Lung (tissue), 12 donors: ENCODE results near the gene CCNL1. TPM values are rescaled to one million over a fixed set of nuclear protein-coding genes. Genes with fewer than 3 reads are reported as not detected.

Experiments
- ATAC-seq: fragments of 200-7000 bp; cut with Tn5 transposase; one replicate; pipeline ENCODE4 v1.9.1; 2020; ENCODE audit warnings: moderate number of reproducible peaks; ENCODE audit not compliant: insufficient read depth, low FRiP score
- DNase-seq, 3 donors: peaks; one replicate each; pipeline ENCODE4 v3.0.0-alpha.2; 2013 to 2017
- H3K27ac ChIP-seq, 2 donors: one replicate each; pipeline ENCODE4 v1.5.1; 2013; ENCODE audit warnings: mild to moderate bottlenecking in 2 of 2, moderate library complexity in 2 of 2, control low read depth in 1 of 2, inconsistent platforms in 1 of 2, low read depth in 1 of 2, low read length in 1 of 2
- H3K27me3 ChIP-seq, 3 donors: one replicate each; pipeline ENCODE4 v1.5.1; 2013; ENCODE audit warnings: low read length in 2 of 3; ENCODE audit not compliant: control insufficient read depth in 3 of 3, insufficient read depth in 3 of 3
- H3K36me3 ChIP-seq, 4 donors: one replicate each; pipeline ENCODE4 v1.5.1; 2013; ENCODE audit warnings: low read length in 4 of 4, mild to moderate bottlenecking in 1 of 4, moderate library complexity in 1 of 4; ENCODE audit not compliant: control insufficient read depth in 4 of 4, insufficient read depth in 4 of 4
- H3K4me1 ChIP-seq, 5 donors: one replicate each; pipeline ENCODE4 v1.5.1; 2013; ENCODE audit warnings: low read length in 5 of 5, mild to moderate bottlenecking in 2 of 5, moderate library complexity in 1 of 5; ENCODE audit not compliant: control insufficient read depth in 5 of 5, insufficient read depth in 5 of 5
- H3K4me3 ChIP-seq: one replicate; pipeline ENCODE4 v1.5.1; 2013; ENCODE audit warnings: mild to moderate bottlenecking, control low read depth, moderate library complexity
- H3K9ac ChIP-seq, 2 donors: one replicate each; pipeline ENCODE4 v1.5.1; 2013; ENCODE audit warnings: low read length in 2 of 2, control low read depth in 1 of 2; ENCODE audit not compliant: insufficient read depth in 1 of 2
- H3K9me3 ChIP-seq, 4 donors: one replicate each; pipeline ENCODE4 v1.5.1; 2013; ENCODE audit warnings: low read length in 3 of 4, mild to moderate bottlenecking in 1 of 4, moderate library complexity in 1 of 4; ENCODE audit not compliant: control insufficient read depth in 4 of 4, insufficient read depth in 3 of 4
- CTCF ChIP-seq: IDR thresholded peaks from 2 replicates; pipeline ENCODE4 v1.5.1; 2012; ENCODE audit warnings: mild to moderate bottlenecking; ENCODE audit errors: control extremely low read depth, extremely low read depth
- WGBS, 2 donors: extraction: QIAGEN DNeasy Blood & Tissue Kit; methylation state at CpG; one replicate each; pipeline ENCODE4 v1.1.7; 2013; 5-methylcytosine and 5-hydroxymethylcytosine counted together
- polyA plus RNA-seq, 2 donors: library from polyadenylated mRNA; stranded (reverse); fragments of 200-250 nt; gene quantifications; one replicate each; pipeline ENCODE4 v1.2.1, GENCODE V29; 2013
- total RNA-seq, 2 donors: library from RNA; depleted of rRNA in 1 of 2; stranded (reverse); fragments of >200 nt in 1 of 2; gene quantifications; one replicate each; pipeline ENCODE4 v1.2.1, GENCODE V29; 2014 to 2021
- donor health status: control.
- donor health status: control.
- donor health status: Bipolar disorder and iron deficiency.
- donor health status: healthy.
- donor health status: DM: yes; HTN: yes; CAD: no.

The CCNL1 gene
- total and polyA plus RNA-seq, 4 donors = 91.1 to 383 (median 110) TPM

- Histone ChIP-seq H3K9me3 (no peaks in the 10 kb centered on the region), H3K4me3 (no peak overlapping the region), H3K27ac (peak overlapping the region in 1 of 2 donors; percentile 95), H3K9ac (no peak overlapping the region), H3K27me3 (peaks cover 0 to 4% (median 0%) of the 10 kb centered on the region in 3 donors), H3K4me1 (peaks cover 0 to 18% (median 5%) of the 10 kb centered on the region in 5 donors), H3K36me3 (no peaks in the 10 kb centered on the region)
- no peak for TF ChIP-seq CTCF
- ATAC-seq (no peak), DNase-seq (no peak)
- WGBS, 2 donors = 94 to 95% methylated on average over 3 of the region's 3 CpGs
Observed at GRCh38 chr3:157113832-157114505, 46.0 kb downstream of the CCNL1 start.

- H3K4me3 ChIP-seq = no peak overlapping the region
- no peaks in the 10 kb centered on the region for H3K27me3 ChIP-seq
- no peak for DNase-seq
- no peaks in the 10 kb centered on the region for H3K36me3 ChIP-seq
- H3K9ac ChIP-seq = no peak overlapping the region
- H3K27ac ChIP-seq = peak overlapping the region in 1 of 2 donors; percentile 37
- no peak for TF ChIP-seq CTCF
- no peak for ATAC-seq
- WGBS, 2 donors = 89 to 93% methylated on average over 4 of the region's 4 CpGs
- H3K9me3 ChIP-seq = no peaks in the 10 kb centered on the region
- peaks cover 0 to 26% (median 8%) of the 10 kb centered on the region in 5 donors for H3K4me1 ChIP-seq
Observed at GRCh38 chr3:157112536-157112935, 47.4 kb downstream of the CCNL1 start.

GRCh38 chr3:157111518-157111917 is 48.4 kb downstream of the CCNL1 start:
- DNase-seq = peak; percentile 38 to 76 (median 63)
- 66 to 81% methylated on average over 2 of the region's 2 CpGs for WGBS, 2 donors
- peak overlapping the region in 1 of 2 donors; percentile 84 for H3K27ac ChIP-seq

More at GRCh38 chr3:157111518-157111917, 48.4 kb downstream of the CCNL1 start:
- Histone ChIP-seq H3K27me3 (no peaks in the 10 kb centered on the region), H3K36me3 (no peaks in the 10 kb centered on the region), H3K4me1 (peaks cover 0 to 32% (median 5%) of the 10 kb centered on the region in 5 donors), H3K9ac (no peak overlapping the region), H3K4me3 (no peak overlapping the region), H3K9me3 (no peaks in the 10 kb centered on the region)
- no peak for TF ChIP-seq CTCF
- ATAC-seq = no peak
